Thyroid gland (tissue), 4 donors: Measurements from ENCODE around the gene GFOD1.

ENCODE experiments used
- POLR2A ChIP-seq, 2 donors: fragments of 450-650 bp; IDR thresholded peaks; one replicate each; pipeline ENCODE4 v1.6.1; 2017; ENCODE audit warnings: antibody characterized with exemption in 2 of 2, mild to moderate bottlenecking in 2 of 2, moderate library complexity in 1 of 2
- TF ChIP-seq, protein P1 (sequence below), 6 experiments: fragments of 200-600 bp in 3 of 6; fragments of 450-650 bp in 3 of 6; sonication (generic) in 3 of 6; IDR thresholded peaks; one replicate each; pipeline ENCODE4 v1.5.1; 2016 to 2019; ENCODE audit warnings: antibody characterized with exemption in 6 of 6, mild to moderate bottlenecking in 2 of 6, inconsistent platforms in 1 of 6, moderate library complexity in 1 of 6

DNA sequence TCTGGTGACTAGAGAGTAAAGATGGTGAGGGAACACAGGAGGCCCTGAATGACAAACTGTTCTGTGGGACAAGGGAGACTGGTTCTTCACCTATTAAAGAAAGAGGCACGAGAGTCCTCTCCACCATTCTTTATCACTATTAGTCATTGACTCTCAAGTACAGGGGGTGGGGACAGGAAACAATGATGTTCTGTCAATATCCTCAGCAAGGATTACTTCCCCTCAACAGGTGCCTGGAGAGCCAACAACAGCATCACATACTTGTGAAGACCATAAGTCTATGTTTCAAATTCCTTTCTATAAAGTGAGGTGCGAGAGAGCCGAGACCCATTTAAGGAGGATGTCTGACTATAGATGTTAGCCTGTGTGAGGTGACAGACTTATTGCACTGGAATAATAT is 86.6 kb downstream of the GFOD1 start:
- TF ChIP-seq, protein P1, sequence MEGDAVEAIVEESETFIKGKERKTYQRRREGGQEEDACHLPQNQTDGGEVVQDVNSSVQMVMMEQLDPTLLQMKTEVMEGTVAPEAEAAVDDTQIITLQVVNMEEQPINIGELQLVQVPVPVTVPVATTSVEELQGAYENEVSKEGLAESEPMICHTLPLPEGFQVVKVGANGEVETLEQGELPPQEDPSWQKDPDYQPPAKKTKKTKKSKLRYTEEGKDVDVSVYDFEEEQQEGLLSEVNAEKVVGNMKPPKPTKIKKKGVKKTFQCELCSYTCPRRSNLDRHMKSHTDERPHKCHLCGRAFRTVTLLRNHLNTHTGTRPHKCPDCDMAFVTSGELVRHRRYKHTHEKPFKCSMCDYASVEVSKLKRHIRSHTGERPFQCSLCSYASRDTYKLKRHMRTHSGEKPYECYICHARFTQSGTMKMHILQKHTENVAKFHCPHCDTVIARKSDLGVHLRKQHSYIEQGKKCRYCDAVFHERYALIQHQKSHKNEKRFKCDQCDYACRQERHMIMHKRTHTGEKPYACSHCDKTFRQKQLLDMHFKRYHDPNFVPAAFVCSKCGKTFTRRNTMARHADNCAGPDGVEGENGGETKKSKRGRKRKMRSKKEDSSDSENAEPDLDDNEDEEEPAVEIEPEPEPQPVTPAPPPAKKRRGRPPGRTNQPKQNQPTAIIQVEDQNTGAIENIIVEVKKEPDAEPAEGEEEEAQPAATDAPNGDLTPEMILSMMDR (IDR thresholded peaks at IDR 0.05), result no peak
- TF ChIP-seq POLR2A (IDR thresholded peaks at IDR 0.05), result no peak
